Renal cortical epithelial cell (primary cell): Measurements from ENCODE around the gene PCARE. TPM values are rescaled to one million over a fixed set of nuclear protein-coding genes. Genes with fewer than 3 reads are reported as not detected.
A peak's percentile ranks its signal among the peaks of the same experiment; 100 is the strongest.
"Not testable (repeated sequence)": the region's sequence is repeated elsewhere in the genome, so short reads cannot be mapped to it uniquely, and the experiment has no call there.

Experiments used
- DNase-seq: peaks from one replicate; pipeline ENCODE4 v3.0.0-alpha.2; 2011; ENCODE audit warnings: low read depth
- total RNA-seq: library from RNA; depleted of rRNA; stranded (reverse); fragments of >200 nt; gene quantifications from 2 replicates; pipeline ENCODE4 v1.2.3, GENCODE V29; 2014

PCARE gene
- total RNA-seq = not detected in 2 replicates

GRCh38 chr2:29074411-29074810, at the start of gene PCARE:
TSS of gene PCARE (minus strand) at chr2:29074523. CDS start at chr2:29074261, 262 bp downstream.
- DNase-seq = no peak

- peak; percentile 92 for DNase-seq
Observed at GRCh38 chr2:29123617-29124349, 49.5 kb upstream of the PCARE start.

- DNase-seq = no peak
Observed at GRCh38 chr2:29120846-29121245, 46.5 kb upstream of the PCARE start.

GRCh38 chr2:29119211-29119610, 44.9 kb upstream of the PCARE start:
- DNase-seq = no peak

GRCh38 chr2:29117636-29118303, 43.4 kb upstream of the PCARE start:
- DNase-seq = peak; percentile 96

GRCh38 chr2:29115797-29116781, 41.8 kb upstream of the PCARE start:
- peak; percentile 89 for DNase-seq

- DNase-seq = peak; percentile 36
Observed at GRCh38 chr2:29114946-29115609, 40.8 kb upstream of the PCARE start, which contains the start of gene CLIP4. TSS of gene CLIP4 (plus strand) at chr2:29115415. CDS start at chr2:29121389, 5,974 bp downstream.

- no peak for DNase-seq
Observed at GRCh38 chr2:29114586-29114945, 40.2 kb upstream of the PCARE start.

- DNase-seq = peak; percentile 73
Observed at GRCh38 chr2:29113891-29114321, 39.6 kb upstream of the PCARE start.

- peak; percentile 49 for DNase-seq
Observed at GRCh38 chr2:29113027-29113686, 38.8 kb upstream of the PCARE start.

- DNase-seq = no peak
Observed at GRCh38 chr2:29112379-29112778, 38.1 kb upstream of the PCARE start.

- peak; percentile 81 for DNase-seq
Observed at GRCh38 chr2:29110916-29111535, 36.7 kb upstream of the PCARE start.

- no peak for DNase-seq
Observed at GRCh38 chr2:29109246-29109645, 34.9 kb upstream of the PCARE start.

- DNase-seq = peak; percentile 88
Observed at GRCh38 chr2:29108225-29108624, 33.9 kb upstream of the PCARE start.

- not testable (repeated sequence) for DNase-seq
Observed at GRCh38 chr2:29107547-29107946, 33.2 kb upstream of the PCARE start.

GRCh38 chr2:29106980-29107388, 32.7 kb upstream of the PCARE start:
- DNase-seq = peak; percentile 56

GRCh38 chr2:29106256-29106655, 31.9 kb upstream of the PCARE start:
- no peak for DNase-seq

GRCh38 chr2:29105375-29105774, 31.1 kb upstream of the PCARE start:
- no peak for DNase-seq

- DNase-seq = no peak
Observed at GRCh38 chr2:29104688-29105087, 30.4 kb upstream of the PCARE start.

GRCh38 chr2:29100564-29100963, 26.2 kb upstream of the PCARE start:
- DNase-seq = no peak
